Epithelial cell of proximal tubule (primary cell): ENCODE data around the gene PODXL. TPM values are rescaled to one million over a fixed set of nuclear protein-coding genes. Genes with fewer than 3 reads are reported as not detected.

Experiments
- DNase-seq: peaks from one replicate; pipeline ENCODE4 v3.0.0-alpha.2; 2011; ENCODE audit warnings: low read depth
- H3K4me3 ChIP-seq: 2 replicates; pipeline ENCODE4 v1.5.1; 2011; ENCODE audit warnings: low read depth, mild to moderate bottlenecking, low read length
- total RNA-seq: library from RNA; depleted of rRNA; stranded (reverse); fragments of >200 nt; gene quantifications from 2 replicates; pipeline ENCODE4 v1.2.3, GENCODE V29; 2015
- TF ChIP-seq, protein P1 (sequence below): conservative IDR thresholded peaks from 2 replicates; pipeline ENCODE4 v1.5.1; 2012; ENCODE audit warnings: low read depth, mild to moderate bottlenecking, low read length

The PODXL gene
- total RNA-seq, 1 donor from 2014 or later, result 26.3 TPM

DNA sequence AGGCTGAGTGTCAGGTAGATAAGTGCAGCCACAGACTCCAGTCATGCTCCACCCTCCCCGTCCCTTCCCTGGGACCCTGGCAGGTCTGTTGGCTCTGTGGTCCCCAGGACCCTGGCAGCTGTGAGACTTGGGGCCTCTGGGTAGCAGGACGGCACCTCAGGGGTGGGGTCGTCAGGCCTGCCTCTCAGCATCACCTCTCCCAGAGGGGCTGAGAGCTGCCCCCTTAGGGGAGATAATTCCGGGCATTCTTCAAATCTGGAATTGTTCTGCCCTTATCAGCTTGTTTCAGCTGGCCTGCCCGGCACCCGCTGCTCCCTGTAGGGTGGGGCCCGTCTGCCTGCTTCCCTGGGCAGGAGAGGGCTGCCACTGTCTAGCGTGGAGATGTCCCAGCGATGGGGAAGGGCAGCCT is 23.3 kb downstream of the PODXL start:
- no peak for DNase-seq
- no peak overlapping the region for H3K4me3 ChIP-seq
- TF ChIP-seq, protein P1, sequence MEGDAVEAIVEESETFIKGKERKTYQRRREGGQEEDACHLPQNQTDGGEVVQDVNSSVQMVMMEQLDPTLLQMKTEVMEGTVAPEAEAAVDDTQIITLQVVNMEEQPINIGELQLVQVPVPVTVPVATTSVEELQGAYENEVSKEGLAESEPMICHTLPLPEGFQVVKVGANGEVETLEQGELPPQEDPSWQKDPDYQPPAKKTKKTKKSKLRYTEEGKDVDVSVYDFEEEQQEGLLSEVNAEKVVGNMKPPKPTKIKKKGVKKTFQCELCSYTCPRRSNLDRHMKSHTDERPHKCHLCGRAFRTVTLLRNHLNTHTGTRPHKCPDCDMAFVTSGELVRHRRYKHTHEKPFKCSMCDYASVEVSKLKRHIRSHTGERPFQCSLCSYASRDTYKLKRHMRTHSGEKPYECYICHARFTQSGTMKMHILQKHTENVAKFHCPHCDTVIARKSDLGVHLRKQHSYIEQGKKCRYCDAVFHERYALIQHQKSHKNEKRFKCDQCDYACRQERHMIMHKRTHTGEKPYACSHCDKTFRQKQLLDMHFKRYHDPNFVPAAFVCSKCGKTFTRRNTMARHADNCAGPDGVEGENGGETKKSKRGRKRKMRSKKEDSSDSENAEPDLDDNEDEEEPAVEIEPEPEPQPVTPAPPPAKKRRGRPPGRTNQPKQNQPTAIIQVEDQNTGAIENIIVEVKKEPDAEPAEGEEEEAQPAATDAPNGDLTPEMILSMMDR, result no peak

GRCh38 chr7:131532570-131533091 is 23.8 kb downstream of the PODXL start:
- TF ChIP-seq, protein P1, result no peak
- no peak overlapping the region for H3K4me3 ChIP-seq
- no peak for DNase-seq

- DNase-seq, result no peak
- H3K4me3 ChIP-seq, result no peak overlapping the region
- TF ChIP-seq, protein P1, result no peak
Observed at GRCh38 chr7:131530137-131530536, 26.3 kb downstream of the PODXL start.

DNA sequence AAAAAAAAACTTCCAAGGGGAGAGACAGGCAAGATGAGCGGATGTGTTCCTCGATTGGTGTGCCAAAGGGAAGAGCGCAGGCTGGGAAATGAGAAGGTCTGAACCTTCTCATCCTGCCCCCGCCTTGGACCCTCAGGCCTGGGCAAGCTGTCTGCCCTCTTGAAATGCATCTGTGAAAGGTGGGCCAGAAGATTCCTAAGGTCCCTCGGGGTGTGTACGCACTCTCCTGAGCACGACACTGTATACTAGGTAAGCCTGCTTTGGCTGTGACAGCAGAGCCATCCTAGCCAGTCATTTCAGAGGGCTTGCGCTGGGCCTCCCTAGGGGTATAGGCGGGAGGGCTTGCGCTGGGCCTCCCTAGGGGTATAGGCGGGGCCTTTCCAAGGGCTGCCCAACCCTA is 26.8 kb downstream of the PODXL start:
- DNase-seq, result no peak
- TF ChIP-seq, protein P1, result no peak

GRCh38 chr7:131529179-131529578 is 27.2 kb downstream of the PODXL start:
- H3K4me3 ChIP-seq, result no peak overlapping the region
- DNase-seq, result no peak
- TF ChIP-seq, protein P1, result no peak

More for the DNA sequence above, 26.8 kb downstream of the PODXL start:
- H3K4me3 ChIP-seq, result no peak overlapping the region

DNA sequence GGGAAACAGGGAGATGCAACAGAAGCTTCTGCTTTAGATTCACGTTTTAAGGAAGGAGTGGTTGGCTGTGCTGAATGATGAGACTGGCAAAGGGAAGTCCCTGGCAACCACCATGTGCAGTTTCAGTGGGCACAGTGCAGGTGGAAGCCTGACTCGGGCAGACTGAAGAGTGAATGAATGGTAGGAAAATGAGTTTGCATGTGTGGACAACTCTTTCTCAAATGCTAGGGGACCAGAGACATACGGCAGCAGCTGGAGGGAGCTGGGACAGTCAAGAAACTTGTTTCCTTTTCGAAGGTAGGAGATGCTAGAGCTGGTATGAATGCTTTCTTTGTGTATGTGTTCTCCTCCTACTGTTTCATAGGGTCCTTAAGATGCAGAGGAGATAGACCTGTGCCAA is 29.0 kb downstream of the PODXL start:
- TF ChIP-seq, protein P1, result no peak
- no peak for DNase-seq
- no peak overlapping the region for H3K4me3 ChIP-seq

DNA sequence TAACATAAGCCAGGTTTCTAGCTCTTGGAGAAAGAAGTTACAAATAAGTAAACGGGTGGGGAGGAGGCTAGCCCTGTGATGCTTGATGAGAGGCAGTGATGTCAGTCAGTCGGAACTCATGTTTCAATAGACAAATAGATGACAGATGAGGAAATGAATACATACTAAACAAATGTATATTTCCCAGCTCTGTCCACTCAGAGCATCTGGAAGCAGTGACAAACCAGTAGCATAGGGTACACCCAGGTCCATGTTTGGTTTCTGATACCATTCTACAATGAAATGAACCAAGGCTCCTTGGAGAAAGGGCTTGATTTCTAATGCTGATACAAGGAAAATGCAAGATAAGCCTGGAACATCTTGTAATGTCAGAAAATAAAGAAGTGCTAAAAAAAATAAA is 30.6 kb downstream of the PODXL start:
- TF ChIP-seq, protein P1, result no peak
- no peak for DNase-seq
- H3K4me3 ChIP-seq, result no peak overlapping the region
